DND-41 (cell line): ENCODE data around the gene MYNN.

Source experiments
- CTCF ChIP-seq: IDR thresholded peaks from 2 replicates; pipeline ENCODE4 v1.5.1; 2012; ENCODE audit warnings: borderline replicate concordance, low read length, moderate library complexity, mild to moderate bottlenecking; ENCODE audit not compliant: poor library complexity, severe bottlenecking; ENCODE audit errors: extremely low read depth
- EZH2 ChIP-seq: IDR thresholded peaks from 3 replicates; pipeline ENCODE4 v1.6.1; 2012; ENCODE audit warnings: borderline replicate concordance, low read depth, mild to moderate bottlenecking, moderate library complexity, low read length, inconsistent platforms; ENCODE audit not compliant: severe bottlenecking

DNA sequence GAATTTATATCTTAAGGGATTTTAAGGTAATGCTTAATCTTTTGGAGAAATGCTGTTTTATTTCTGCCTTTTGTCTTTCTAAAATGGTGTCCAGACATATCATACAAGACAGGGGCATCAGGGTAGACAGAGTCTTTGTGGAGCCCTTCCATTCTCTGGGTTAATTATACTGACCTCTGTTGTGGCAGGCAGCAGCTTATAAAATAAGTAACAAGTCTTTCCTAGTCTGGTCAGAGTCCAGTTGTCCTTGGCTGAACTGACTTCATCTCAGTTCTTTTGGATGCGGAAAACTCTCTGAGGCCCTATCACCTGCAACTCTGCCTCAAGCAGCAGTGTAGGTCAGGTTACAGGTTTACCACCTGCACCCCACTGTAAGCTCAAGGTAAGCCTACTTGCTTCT, 19.2 kb downstream of the MYNN start:
- TF ChIP-seq CTCF (no peak), EZH2 (no peak)
